DND-41 (cell line): ENCODE data around the gene ACBD4.

ENCODE experiments used
- ATAC-seq: fragments of 200-7000 bp; cut with Tn5 transposase; 3 replicates; pipeline ENCODE4 v1.9.1; 2021; ENCODE audit warnings: low read depth; ENCODE audit not compliant: insufficient read depth
- DNase-seq: peaks from one replicate; pipeline ENCODE4 v3.0.0-alpha.2; 2020
- H2AFZ ChIP-seq: 2 replicates; pipeline ENCODE4 v1.6.0; 2012; ENCODE audit warnings: low read depth, low read length
- H3K27ac ChIP-seq: 2 replicates; pipeline ENCODE4 v1.5.1; 2012; ENCODE audit warnings: low read length, inconsistent platforms
- H3K27me3 ChIP-seq: fragments of 200-600 bp; sonication (generic); 2 replicates; pipeline ENCODE4 v1.6.0; 2012; ENCODE audit warnings: low read length, mild to moderate bottlenecking, inconsistent platforms; ENCODE audit not compliant: insufficient read depth, poor library complexity
- H3K36me3 ChIP-seq: 2 replicates; pipeline ENCODE4 v1.5.1; 2012; ENCODE audit warnings: low read length, inconsistent platforms; ENCODE audit not compliant: insufficient read depth
- H3K4me1 ChIP-seq: 2 replicates; pipeline ENCODE4 v1.5.1; 2012; ENCODE audit warnings: mild to moderate bottlenecking, low read length; ENCODE audit not compliant: insufficient read depth
- H3K4me2 ChIP-seq: 2 replicates; pipeline ENCODE4 v1.6.0; 2012; ENCODE audit warnings: mild to moderate bottlenecking, moderate library complexity, low read length, inconsistent platforms; ENCODE audit not compliant: insufficient read depth
- H3K4me3 ChIP-seq, 2 experiments: fragments of 200-600 bp in 1 of 2; shearing (Covaris generic) in 1 of 2; 2 replicates each; pipeline ENCODE4 v1.5.1; 2012 to 2016; ENCODE audit warnings: inconsistent platforms in 2 of 2, low read length in 2 of 2, mild to moderate bottlenecking in 2 of 2, low read depth in 1 of 2, moderate library complexity in 1 of 2
- H3K79me2 ChIP-seq: 2 replicates; pipeline ENCODE4 v1.6.0; 2012; ENCODE audit warnings: low read length, inconsistent platforms; ENCODE audit not compliant: insufficient read depth
- H3K9ac ChIP-seq: 2 replicates; pipeline ENCODE4 v1.6.0; 2012; ENCODE audit warnings: low read depth, mild to moderate bottlenecking, inconsistent platforms, low read length, moderate library complexity
- H3K9me3 ChIP-seq: 2 replicates; pipeline ENCODE4 v1.5.1; 2012; ENCODE audit warnings: low read length, moderate library complexity, mild to moderate bottlenecking, inconsistent platforms; ENCODE audit not compliant: insufficient read depth, severe bottlenecking
- H4K20me1 ChIP-seq: 2 replicates; pipeline ENCODE4 v1.6.0; 2012; ENCODE audit warnings: low read length; ENCODE audit not compliant: insufficient read depth
- EZH2 ChIP-seq: IDR thresholded peaks from 3 replicates; pipeline ENCODE4 v1.6.1; 2012; ENCODE audit warnings: borderline replicate concordance, low read depth, mild to moderate bottlenecking, moderate library complexity, low read length, inconsistent platforms; ENCODE audit not compliant: severe bottlenecking
- TF ChIP-seq, protein P1 (sequence below): IDR thresholded peaks from 2 replicates; pipeline ENCODE4 v1.5.1; 2012; ENCODE audit warnings: borderline replicate concordance, low read length, moderate library complexity, mild to moderate bottlenecking; ENCODE audit not compliant: poor library complexity, severe bottlenecking; ENCODE audit errors: extremely low read depth

Gene ACBD4

DNA sequence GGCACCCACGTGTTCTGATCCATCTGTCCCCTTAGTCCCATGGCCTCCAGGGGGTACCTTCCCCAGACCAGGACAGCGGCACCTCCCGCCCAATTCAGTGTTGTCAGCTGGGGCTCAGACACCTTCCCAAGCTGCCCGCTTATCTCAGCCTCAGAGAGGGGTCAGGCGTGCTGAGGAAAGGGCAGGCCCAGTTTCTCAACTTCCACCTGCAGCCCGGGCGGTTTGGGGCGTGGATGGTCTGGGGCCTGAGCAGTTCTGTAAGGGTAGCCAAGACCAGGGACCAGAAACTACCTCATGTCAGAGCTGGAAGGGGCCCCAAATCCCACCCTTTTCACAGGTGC, 8.3 kb upstream of the ACBD4 start:
- ATAC-seq = no peak

DNA sequence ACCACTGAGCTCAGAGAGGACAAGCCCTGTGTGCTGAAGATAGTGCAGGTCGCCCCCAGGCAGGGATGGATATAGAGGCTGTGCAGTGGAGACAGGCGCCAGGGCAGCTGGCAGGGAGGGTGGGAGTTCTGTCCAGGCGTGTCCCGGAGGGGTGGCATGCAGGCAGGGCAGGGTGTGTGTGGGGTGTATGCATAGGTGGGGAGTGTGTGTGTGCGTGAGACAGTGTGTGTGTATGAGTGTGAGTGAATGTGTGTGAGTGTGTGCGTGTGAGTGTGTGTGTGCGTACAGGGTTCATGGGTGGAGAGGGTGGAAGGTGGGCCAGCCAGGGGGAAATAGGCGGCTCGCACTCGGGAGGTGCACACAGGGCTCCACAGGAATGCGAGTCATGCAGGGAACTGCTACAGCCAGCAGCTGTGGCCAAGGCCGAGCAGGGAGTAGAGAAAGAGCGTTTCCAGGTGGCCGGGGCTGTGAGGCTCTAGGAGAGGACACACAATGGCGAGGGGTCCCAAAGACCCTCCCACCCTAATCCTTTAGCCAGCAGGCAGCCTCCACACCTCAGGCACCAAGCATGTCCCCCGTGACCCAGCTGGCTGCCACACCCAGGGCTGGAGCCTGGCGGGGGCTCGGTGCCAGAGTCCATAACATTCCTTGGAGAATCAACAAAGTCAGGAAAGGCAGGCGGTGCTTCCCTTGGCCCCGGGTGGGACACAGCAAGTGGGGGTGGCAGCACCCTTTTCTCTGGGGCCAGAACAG, 7.8 kb upstream of the ACBD4 start:
- Histone ChIP-seq H2AFZ (no peak overlapping the region), H3K9ac (no peak overlapping the region), H3K9me3 (no peaks in the 10 kb centered on the region), H3K27ac (no peak overlapping the region), H4K20me1 (no peaks in the 10 kb centered on the region), H3K4me1 (peaks cover 14% of the 10 kb centered on the region), H3K27me3 (no peaks in the 10 kb centered on the region), H3K4me3 (no peak overlapping the region), H3K79me2 (no peaks in the 10 kb centered on the region; the same call in 1 of the 2 replicates), H3K36me3 (no peaks in the 10 kb centered on the region), H3K4me2 (no peak overlapping the region)
- TF ChIP-seq, protein P1, sequence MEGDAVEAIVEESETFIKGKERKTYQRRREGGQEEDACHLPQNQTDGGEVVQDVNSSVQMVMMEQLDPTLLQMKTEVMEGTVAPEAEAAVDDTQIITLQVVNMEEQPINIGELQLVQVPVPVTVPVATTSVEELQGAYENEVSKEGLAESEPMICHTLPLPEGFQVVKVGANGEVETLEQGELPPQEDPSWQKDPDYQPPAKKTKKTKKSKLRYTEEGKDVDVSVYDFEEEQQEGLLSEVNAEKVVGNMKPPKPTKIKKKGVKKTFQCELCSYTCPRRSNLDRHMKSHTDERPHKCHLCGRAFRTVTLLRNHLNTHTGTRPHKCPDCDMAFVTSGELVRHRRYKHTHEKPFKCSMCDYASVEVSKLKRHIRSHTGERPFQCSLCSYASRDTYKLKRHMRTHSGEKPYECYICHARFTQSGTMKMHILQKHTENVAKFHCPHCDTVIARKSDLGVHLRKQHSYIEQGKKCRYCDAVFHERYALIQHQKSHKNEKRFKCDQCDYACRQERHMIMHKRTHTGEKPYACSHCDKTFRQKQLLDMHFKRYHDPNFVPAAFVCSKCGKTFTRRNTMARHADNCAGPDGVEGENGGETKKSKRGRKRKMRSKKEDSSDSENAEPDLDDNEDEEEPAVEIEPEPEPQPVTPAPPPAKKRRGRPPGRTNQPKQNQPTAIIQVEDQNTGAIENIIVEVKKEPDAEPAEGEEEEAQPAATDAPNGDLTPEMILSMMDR = no peak
- no peak for TF ChIP-seq EZH2
- ATAC-seq (no peak), DNase-seq (no peak)

More for the DNA sequence above, 8.3 kb upstream of the ACBD4 start:
- H3K4me3 ChIP-seq = no peak overlapping the region
- H3K79me2 ChIP-seq = no peaks in the 10 kb centered on the region
- no peaks in the 10 kb centered on the region for H3K27me3 ChIP-seq
- H3K36me3 ChIP-seq = no peaks in the 10 kb centered on the region
- no peak overlapping the region for H2AFZ ChIP-seq
- DNase-seq = no peak
- H3K4me2 ChIP-seq = no peak overlapping the region
- H4K20me1 ChIP-seq = no peaks in the 10 kb centered on the region
- no peaks in the 10 kb centered on the region for H3K9me3 ChIP-seq
- no peak overlapping the region for H3K9ac ChIP-seq
- TF ChIP-seq EZH2 = no peak
- TF ChIP-seq, protein P1 = no peak
- peaks cover 12% of the 10 kb centered on the region for H3K4me1 ChIP-seq
- H3K27ac ChIP-seq = no peak overlapping the region

DNA sequence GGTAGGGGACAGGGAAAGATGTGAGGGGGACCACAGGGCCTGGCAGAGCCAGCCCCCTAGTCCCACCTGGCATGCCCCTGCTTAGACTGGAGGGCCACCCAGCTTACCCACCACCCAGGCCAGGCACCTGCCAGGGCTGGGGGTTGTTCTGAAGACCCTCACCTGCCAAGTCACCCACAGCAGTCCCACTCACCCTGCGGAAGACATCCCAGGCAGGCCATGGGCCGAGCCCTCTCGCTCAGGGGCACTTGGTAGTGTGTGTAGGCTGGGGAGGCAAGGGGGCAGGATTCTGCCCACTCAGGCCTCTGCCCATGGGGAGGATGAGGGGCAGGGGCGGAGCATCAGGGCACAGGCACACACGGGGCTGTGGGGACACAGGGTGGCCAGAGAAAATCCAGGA, 7.2 kb upstream of the ACBD4 start:
- H3K9ac ChIP-seq = no peak overlapping the region
- H4K20me1 ChIP-seq = no peaks in the 10 kb centered on the region
- no peaks in the 10 kb centered on the region for H3K9me3 ChIP-seq
- no peaks in the 10 kb centered on the region; the same call in 1 of the 2 replicates for H3K79me2 ChIP-seq
- H3K36me3 ChIP-seq = no peaks in the 10 kb centered on the region
- TF ChIP-seq, protein P1 = no peak
- TF ChIP-seq EZH2 = no peak
- H3K27ac ChIP-seq = no peak overlapping the region
- DNase-seq = no peak
- H3K27me3 ChIP-seq = no peaks in the 10 kb centered on the region
- H3K4me1 ChIP-seq = peaks cover 20% of the 10 kb centered on the region
- H3K4me2 ChIP-seq = no peak overlapping the region
- no peak overlapping the region for H2AFZ ChIP-seq
- H3K4me3 ChIP-seq = no peak overlapping the region
- no peak for ATAC-seq

DNA sequence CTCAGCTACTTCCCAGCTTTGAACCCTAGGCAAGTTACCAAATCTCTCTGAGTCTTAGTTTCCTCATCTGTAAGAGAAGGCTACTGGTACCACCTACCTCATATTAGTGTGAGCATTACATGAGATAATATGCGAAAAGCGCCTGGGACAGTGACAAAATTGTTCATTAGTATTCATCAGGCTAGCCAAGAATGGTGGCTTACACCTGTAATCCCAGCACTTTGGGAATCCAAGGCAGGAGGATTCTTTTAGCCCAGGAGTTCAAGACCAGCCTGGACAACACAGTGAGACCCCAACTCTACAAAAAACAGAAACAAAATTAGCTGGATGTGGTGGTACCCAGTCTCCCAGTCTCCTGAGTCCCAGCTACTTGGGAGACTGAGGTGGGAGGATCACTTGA, 6.5 kb upstream of the ACBD4 start:
- no peaks in the 10 kb centered on the region for H3K36me3 ChIP-seq
- no peaks in the 10 kb centered on the region for H3K27me3 ChIP-seq
- H3K4me3 ChIP-seq = no peak overlapping the region
- no peak overlapping the region for H2AFZ ChIP-seq
- H3K4me1 ChIP-seq = peaks cover 20% of the 10 kb centered on the region
- no peaks in the 10 kb centered on the region for H4K20me1 ChIP-seq
- TF ChIP-seq, protein P1 = no peak
- TF ChIP-seq EZH2 = no peak
- H3K27ac ChIP-seq = no peak overlapping the region
- H3K9me3 ChIP-seq = no peaks in the 10 kb centered on the region
- no peak overlapping the region for H3K9ac ChIP-seq
- no peaks in the 10 kb centered on the region; the same call in 1 of the 2 replicates for H3K79me2 ChIP-seq
- DNase-seq = no peak
- no peak for ATAC-seq
- no peak overlapping the region for H3K4me2 ChIP-seq
